Measurements from ENCODE around the gene MT1X. TPM values are rescaled to one million over a fixed set of nuclear protein-coding genes. Genes with fewer than 3 reads are reported as not detected.

MT1X gene
- total and polyA plus RNA-seq, 2 of the 13 experiments (the other 11 are each of a cell fraction or from before 2014, with no cell fraction given) = 19.7 to 288 TPM

DNA sequence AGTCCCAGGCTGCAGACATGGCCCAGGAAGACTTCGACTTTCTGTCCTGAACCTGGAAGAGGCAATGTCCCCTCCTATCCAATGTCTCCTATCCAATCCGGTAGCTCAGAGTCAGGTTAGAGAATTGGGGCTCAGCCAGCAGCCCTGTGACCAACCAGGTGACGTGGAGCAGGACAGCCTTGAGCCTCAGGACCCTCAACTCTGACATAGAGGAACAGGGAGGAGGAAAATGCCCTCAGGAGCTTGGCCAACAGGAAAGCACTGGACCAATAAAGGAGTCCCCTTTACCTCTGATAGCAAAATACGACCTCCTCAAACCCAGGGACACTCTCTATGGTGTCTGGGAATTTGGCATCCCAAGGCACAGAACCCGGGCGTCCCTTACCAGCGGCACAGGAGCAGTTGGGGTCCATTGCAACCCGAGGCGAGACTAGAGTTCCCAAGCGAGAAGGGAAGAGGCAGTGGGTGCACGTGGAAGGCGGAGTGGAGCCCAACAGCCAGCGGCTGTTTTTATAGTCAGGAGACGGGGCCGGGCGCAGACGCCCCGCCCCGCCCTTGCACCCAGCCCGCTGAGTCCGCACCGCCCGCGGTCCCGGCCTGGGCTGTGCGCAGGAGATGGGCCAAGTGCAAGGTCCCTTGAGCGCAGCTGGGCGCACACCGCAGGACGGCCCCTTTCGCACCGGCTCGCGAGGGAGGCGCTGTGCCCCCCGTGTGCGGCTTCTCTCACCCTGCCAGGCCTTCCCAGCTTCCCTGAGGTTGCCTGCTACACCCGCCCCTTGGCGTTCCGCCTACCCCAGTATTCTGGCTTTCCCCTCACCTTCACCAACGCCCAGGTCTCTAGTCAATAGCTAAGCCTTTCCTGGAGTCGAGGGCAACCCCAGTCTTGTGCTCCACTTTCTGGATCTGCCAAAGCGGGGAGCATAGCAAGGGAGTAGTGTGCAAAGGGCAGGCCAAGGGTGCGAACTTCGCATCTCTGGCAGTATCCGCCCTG is 14.4 kb upstream of the MT1X start, which contains the start of gene MT1G (continued):
- TF ChIP-seq, protein P1, sequence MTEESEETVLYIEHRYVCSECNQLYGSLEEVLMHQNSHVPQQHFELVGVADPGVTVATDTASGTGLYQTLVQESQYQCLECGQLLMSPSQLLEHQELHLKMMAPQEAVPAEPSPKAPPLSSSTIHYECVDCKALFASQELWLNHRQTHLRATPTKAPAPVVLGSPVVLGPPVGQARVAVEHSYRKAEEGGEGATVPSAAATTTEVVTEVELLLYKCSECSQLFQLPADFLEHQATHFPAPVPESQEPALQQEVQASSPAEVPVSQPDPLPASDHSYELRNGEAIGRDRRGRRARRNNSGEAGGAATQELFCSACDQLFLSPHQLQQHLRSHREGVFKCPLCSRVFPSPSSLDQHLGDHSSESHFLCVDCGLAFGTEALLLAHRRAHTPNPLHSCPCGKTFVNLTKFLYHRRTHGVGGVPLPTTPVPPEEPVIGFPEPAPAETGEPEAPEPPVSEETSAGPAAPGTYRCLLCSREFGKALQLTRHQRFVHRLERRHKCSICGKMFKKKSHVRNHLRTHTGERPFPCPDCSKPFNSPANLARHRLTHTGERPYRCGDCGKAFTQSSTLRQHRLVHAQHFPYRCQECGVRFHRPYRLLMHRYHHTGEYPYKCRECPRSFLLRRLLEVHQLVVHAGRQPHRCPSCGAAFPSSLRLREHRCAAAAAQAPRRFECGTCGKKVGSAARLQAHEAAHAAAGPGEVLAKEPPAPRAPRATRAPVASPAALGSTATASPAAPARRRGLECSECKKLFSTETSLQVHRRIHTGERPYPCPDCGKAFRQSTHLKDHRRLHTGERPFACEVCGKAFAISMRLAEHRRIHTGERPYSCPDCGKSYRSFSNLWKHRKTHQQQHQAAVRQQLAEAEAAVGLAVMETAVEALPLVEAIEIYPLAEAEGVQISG (CRISPR knock-in tag; IDR thresholded peaks at IDR 0.05) = no peak; the same call in 1 of the 2 replicates
- TF ChIP-seq ZNF546 (CRISPR knock-in tag; conservative IDR thresholded peaks at IDR 0.05) (peak; percentile 57; the same call in 1 of the 2 replicates), ZNF432 (CRISPR knock-in tag; IDR thresholded peaks at IDR 0.05; ENCODE audit: borderline replicate concordance) (no peak), ZNF160 (CRISPR knock-in tag; IDR thresholded peaks at IDR 0.05) (no peak; the same call in 1 of the 2 replicates), NFRKB (IDR thresholded peaks at IDR 0.05) (no peak), ZNF468 (CRISPR knock-in tag; IDR thresholded peaks at IDR 0.05) (no peak), ZNF335 (CRISPR knock-in tag; IDR thresholded peaks at IDR 0.05) (no peak), PTBP1 (IDR thresholded peaks at IDR 0.05; ENCODE audit: low read depth, low read length, poor library complexity, severe bottlenecking) (no peak), SNAI1 (CRISPR knock-in tag; IDR thresholded peaks at IDR 0.05; ENCODE audit: borderline replicate concordance) (0 out of 2 replicates have a peak, but pooled peaks have one; percentile 45), GATA4 (IDR thresholded peaks at IDR 0.05; ENCODE audit: borderline replicate concordance, low read depth) (no peak), ZNF598 (CRISPR knock-in tag; IDR thresholded peaks at IDR 0.05; ENCODE audit: borderline replicate concordance) (peak; percentile 91), ZNF850 (CRISPR knock-in tag; conservative IDR thresholded peaks at IDR 0.05) (no peak), SYNCRIP (IDR thresholded peaks at IDR 0.05; ENCODE audit: insufficient read depth, low read depth, low read length) (no peak)
- TF ChIP-seq, protein P2, sequence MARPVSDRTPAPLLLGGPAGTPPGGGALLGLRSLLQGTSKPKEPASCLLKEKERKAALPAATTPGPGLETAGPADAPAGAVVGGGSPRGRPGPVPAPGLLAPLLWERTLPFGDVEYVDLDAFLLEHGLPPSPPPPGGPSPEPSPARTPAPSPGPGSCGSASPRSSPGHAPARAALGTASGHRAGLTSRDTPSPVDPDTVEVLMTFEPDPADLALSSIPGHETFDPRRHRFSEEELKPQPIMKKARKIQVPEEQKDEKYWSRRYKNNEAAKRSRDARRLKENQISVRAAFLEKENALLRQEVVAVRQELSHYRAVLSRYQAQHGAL (CRISPR knock-in tag; IDR thresholded peaks at IDR 0.05; ENCODE audit: not compliant biosample characterization) = no peak
- TF ChIP-seq, protein P3, sequence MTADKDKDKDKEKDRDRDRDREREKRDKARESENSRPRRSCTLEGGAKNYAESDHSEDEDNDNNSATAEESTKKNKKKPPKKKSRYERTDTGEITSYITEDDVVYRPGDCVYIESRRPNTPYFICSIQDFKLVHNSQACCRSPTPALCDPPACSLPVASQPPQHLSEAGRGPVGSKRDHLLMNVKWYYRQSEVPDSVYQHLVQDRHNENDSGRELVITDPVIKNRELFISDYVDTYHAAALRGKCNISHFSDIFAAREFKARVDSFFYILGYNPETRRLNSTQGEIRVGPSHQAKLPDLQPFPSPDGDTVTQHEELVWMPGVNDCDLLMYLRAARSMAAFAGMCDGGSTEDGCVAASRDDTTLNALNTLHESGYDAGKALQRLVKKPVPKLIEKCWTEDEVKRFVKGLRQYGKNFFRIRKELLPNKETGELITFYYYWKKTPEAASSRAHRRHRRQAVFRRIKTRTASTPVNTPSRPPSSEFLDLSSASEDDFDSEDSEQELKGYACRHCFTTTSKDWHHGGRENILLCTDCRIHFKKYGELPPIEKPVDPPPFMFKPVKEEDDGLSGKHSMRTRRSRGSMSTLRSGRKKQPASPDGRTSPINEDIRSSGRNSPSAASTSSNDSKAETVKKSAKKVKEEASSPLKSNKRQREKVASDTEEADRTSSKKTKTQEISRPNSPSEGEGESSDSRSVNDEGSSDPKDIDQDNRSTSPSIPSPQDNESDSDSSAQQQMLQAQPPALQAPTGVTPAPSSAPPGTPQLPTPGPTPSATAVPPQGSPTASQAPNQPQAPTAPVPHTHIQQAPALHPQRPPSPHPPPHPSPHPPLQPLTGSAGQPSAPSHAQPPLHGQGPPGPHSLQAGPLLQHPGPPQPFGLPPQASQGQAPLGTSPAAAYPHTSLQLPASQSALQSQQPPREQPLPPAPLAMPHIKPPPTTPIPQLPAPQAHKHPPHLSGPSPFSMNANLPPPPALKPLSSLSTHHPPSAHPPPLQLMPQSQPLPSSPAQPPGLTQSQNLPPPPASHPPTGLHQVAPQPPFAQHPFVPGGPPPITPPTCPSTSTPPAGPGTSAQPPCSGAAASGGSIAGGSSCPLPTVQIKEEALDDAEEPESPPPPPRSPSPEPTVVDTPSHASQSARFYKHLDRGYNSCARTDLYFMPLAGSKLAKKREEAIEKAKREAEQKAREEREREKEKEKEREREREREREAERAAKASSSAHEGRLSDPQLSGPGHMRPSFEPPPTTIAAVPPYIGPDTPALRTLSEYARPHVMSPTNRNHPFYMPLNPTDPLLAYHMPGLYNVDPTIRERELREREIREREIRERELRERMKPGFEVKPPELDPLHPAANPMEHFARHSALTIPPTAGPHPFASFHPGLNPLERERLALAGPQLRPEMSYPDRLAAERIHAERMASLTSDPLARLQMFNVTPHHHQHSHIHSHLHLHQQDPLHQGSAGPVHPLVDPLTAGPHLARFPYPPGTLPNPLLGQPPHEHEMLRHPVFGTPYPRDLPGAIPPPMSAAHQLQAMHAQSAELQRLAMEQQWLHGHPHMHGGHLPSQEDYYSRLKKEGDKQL (CRISPR knock-in tag; IDR thresholded peaks at IDR 0.05; ENCODE audit: low read depth) = no peak
- TF ChIP-seq, protein P4, sequence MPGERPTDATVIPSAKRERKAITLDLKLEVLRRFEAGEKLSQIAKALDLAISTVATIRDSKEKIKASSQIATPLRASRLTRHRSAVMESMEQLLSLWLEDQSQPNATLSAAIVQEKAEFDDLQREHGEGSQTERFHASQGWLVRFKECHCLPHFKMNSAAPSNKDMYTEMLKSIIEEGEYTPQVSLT (CRISPR knock-in tag; IDR thresholded peaks at IDR 0.05; ENCODE audit: borderline replicate concordance, low read depth) = no peak
- TF ChIP-seq, protein P5, sequence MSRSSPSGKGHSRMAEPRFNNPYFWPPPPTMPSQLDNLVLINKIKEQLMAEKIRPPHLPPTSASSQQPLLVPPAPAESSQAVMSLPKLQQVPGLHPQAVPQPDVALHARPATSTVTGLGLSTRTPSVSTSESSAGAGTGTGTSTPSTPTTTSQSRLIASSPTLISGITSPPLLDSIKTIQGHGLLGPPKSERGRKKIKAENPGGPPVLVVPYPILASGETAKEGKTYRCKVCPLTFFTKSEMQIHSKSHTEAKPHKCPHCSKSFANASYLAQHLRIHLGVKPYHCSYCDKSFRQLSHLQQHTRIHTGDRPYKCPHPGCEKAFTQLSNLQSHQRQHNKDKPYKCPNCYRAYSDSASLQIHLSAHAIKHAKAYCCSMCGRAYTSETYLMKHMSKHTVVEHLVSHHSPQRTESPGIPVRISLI (CRISPR knock-in tag; IDR thresholded peaks at IDR 0.05; ENCODE audit: borderline replicate concordance) = 0 out of 2 replicates have a peak, but pooled peaks have one; percentile 28

Measured in HepG2 (cell line).